Measurements from ENCODE around the gene MKS1.

MKS1 gene

DNA sequence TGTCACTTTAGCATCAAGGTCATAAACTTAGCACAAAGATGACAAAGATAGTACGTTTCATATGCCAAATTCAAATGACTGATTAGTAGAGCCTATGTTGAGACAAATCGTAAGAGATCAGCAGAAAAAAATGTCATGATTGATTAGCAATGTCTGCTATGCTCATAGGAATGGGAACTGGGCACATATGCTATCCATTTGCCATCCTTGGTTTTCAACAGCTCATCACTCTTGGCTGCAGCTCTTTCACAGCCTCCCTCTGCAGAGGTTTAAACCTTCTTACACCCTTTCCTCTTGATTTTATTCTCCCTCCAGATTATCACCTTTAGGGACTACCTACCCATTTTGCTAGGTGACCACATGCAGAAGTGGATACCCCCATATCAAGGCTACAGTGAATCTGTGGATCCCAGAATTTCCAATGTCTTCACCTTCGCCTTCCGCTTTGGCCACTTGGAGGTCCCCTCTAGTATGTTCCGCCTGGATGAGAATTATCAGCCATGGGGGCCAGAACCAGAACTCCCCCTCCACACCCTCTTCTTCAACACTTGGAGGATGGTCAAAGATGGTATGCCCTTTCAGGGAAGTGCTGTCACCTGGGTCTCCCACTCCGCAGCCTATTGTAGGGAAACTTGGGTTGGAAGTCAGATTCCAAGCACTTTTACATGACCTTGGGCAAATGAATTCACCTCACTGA is 45.5 kb upstream of the MKS1 start:
- no peak overlapping the region for H3K4me3 ChIP-seq (ENCODE audit: low read depth, low read length)
- TF ChIP-seq CTCF (conservative IDR thresholded peaks at IDR 0.05; ENCODE audit: low read depth, low read length): no peak
- no peak for DNase-seq (ENCODE audit: low read depth)

- no peak overlapping the region for H3K4me3 ChIP-seq (ENCODE audit: low read depth, low read length)
- no peak for DNase-seq (ENCODE audit: low read depth)
- TF ChIP-seq CTCF (conservative IDR thresholded peaks at IDR 0.05; ENCODE audit: low read depth, low read length): no peak
These were observed 44.7 kb upstream of the MKS1 start for GRCh38 chr17:58263773-58264172.

DNA sequence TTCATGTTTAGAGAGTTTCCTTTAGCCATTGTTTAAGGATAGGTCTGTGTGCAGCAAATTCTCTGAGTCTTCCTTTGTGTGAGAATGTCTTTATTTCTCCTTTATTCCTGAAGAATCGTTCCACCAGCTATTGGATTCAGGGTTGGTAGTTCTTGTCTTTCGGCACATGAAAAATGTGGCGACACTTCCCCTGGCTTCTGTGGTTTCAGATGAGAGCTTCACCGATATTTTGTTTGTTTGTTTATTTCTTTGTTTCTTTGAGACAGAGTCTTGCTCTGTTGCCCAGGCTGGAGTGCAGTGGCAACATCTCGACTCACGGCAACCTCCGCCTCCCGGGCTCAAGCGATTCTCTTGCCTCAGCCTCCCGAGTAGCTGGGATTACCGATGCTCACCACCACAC is 43.1 kb upstream of the MKS1 start:
- no peak overlapping the region for H3K4me3 ChIP-seq (ENCODE audit: low read depth, low read length)
- no peak for DNase-seq (ENCODE audit: low read depth)
- no peak for TF ChIP-seq CTCF (conservative IDR thresholded peaks at IDR 0.05; ENCODE audit: low read depth, low read length)

- DNase-seq (ENCODE audit: low read depth): no peak
- peak; percentile 9 for TF ChIP-seq CTCF (conservative IDR thresholded peaks at IDR 0.05; ENCODE audit: low read depth, low read length)
- H3K4me3 ChIP-seq (ENCODE audit: low read depth, low read length): no peak overlapping the region
These were observed 35.7 kb upstream of the MKS1 start for GRCh38 chr17:58254803-58255202.

- DNase-seq (ENCODE audit: low read depth): no peak
- TF ChIP-seq CTCF (conservative IDR thresholded peaks at IDR 0.05; ENCODE audit: low read depth, low read length): no peak
- H3K4me3 ChIP-seq (ENCODE audit: low read depth, low read length): no peak overlapping the region
These were observed 34.0 kb upstream of the MKS1 start for GRCh38 chr17:58253082-58253481.

GRCh38 chr17:58252141-58252540 is 33.1 kb upstream of the MKS1 start:
- DNase-seq (ENCODE audit: low read depth): no peak
- no peak overlapping the region for H3K4me3 ChIP-seq (ENCODE audit: low read depth, low read length)
- no peak for TF ChIP-seq CTCF (conservative IDR thresholded peaks at IDR 0.05; ENCODE audit: low read depth, low read length)

DNA sequence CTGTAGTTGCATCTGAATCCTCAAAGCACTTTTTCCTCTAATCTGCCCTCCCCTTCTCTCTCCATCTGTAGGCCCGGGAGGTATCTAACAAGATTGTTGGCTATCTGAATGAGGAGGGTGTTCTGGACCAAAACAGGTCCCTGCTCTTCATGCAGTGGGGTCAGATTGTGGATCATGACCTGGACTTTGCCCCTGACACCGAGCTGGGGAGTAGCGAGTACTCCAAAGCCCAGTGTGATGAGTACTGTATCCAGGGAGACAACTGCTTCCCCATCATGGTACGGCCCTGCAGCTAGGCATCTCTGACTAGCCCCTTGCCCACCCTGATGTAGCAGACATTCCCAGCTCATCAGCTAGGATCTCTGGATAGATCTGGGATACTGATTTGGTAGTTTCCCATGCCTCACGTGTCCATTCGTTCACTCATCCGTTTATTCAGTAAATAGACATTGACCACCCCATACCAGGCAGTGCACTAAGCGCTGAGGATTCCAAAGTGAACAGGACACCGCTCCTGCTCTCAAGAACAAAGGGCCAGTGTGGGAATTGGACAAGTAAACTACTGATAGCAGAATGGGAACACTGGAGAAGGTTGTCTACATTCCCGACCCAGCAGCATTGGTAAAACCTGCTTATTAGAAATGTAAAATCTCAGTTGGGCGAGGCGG is 31.4 kb upstream of the MKS1 start:
- no peak for DNase-seq (ENCODE audit: low read depth)
- TF ChIP-seq CTCF (conservative IDR thresholded peaks at IDR 0.05; ENCODE audit: low read depth, low read length): no peak
- H3K4me3 ChIP-seq (ENCODE audit: low read depth, low read length): no peak overlapping the region
